GM18868 (cell line): ENCODE data around the gene CHD5.

Source experiments
- ATAC-seq: cut with Tn5 transposase; IDR thresholded peaks from one replicate; pipeline ENCODE4 v1.9.1; 2021; ENCODE audit warnings: mild to moderate bottlenecking, moderate library complexity; ENCODE audit not compliant: unreplicated experiment

The CHD5 gene

GRCh38 chr1:6174621-6175410 is 5.3 kb downstream of the CHD5 start:
- ATAC-seq, result no peak

GRCh38 chr1:6172549-6172948 is 7.6 kb downstream of the CHD5 start:
- ATAC-seq, result no peak

DNA sequence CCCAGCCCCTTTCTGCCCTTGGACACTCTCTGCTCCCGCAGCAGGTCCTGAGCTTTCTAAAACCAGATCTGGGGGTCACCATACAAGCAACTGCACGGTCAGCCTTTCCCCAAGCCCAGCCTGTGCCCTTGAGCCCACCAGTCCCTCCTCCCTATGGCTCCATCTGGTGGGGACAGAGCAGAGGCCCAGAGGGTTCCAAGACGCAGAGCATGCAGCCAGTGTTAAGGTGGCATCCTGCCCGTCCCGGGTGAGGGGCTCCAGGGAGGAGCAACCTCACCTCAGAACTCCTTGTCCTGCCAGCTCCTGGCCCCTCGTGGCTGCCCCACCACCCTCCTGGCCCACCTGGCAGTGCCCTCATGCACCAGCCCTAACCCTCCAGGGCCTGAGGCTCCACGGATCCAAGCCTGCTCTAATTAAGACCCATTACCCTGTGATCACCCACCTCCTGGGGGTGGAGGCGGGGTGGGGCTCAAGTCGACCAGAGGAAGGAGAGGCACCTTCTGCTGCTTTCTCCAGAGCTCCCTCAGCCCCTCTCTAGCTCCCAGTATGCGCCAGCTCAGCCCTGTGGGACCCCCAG is 8.5 kb downstream of the CHD5 start:
- ATAC-seq, result no peak

DNA sequence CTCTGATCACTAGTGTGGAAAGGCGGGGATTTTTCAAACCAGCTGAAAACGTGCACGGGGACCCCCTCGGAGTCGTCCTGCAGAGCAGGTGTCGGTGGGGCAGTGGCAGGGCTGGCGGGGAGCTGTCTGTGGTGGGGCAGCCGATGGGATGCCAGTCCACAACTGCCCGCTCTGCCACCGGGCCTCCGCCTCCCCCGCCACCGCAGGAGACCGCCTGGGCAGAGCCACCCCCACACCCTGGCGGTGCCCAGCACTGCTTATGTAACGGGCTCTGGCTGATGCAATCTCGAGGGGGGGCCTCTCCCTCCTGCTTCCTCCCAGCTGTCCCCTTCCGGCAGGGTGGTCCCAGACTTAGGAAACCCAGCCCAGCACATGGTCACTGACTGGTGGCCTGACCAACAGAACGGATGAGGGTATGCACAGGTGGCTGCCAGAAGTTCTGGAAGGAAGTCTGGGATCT is 9.3 kb downstream of the CHD5 start:
- ATAC-seq, result no peak

DNA sequence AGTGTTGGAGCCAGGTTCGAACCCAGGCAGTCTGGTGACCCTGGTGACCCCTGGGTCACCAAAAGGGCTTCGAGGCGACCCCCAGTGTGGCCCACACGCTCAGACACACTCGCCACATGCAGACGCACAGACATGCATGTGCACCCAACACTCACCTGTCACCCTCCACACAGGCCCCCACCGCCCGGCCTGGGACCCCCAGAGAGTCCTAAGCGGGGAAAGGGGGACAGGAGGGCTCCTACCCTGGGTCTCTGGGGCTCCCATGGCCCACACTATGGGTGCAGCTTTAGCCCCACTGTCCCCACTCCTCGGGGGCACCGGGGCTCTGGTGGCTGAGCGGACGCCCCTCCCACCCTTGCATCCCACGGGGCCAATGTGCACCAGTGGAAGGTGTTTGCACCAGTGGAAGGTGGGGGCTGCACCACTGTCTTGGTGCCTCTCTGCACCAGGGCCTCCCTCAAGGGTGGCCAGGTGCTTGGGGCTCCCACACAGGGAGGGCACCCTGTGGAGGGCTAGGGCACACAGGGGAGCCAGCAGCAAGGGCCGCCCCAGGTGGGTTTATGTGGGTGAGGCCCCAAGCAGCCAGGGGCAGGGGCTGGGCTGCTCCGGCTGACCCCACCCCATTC is 9.9 kb downstream of the CHD5 start:
- no peak for ATAC-seq

DNA sequence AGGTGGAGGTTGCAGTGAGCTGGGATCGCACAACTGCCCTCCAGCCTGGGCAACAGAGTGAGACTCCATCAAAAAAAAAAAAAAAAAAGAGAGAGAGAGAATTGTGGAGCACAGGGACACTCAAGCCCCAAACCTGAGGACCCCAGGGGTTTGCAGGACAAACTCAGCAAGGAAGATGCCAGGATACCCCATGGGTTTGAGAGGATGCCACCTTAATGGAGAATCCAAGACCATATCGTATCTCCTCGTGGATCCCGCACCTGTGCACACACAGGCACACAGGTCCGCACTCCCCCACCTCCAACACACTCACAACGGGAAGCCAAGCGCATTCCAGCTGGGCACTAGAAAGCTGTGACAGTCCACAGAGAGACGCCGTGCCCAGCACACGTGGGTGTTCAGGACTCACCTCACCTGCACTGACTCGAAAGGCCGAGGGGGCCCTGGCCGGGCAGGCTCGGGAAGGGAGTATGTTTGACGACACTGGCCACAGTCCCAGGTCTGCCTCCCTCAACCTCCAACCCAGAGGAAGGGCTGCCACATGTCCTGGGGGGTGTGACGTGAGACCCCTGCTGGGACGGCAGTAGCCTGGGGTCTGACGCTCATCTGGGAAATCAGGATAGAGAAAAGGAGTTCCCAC is 11.1 kb downstream of the CHD5 start:
- no peak for ATAC-seq

- ATAC-seq, result no peak
These were observed 12.5 kb downstream of the CHD5 start for GRCh38 chr1:6167391-6168303.

GRCh38 chr1:6166655-6167390 is 13.3 kb downstream of the CHD5 start:
- no peak for ATAC-seq

GRCh38 chr1:6166221-6166620 is 13.9 kb downstream of the CHD5 start:
- no peak for ATAC-seq

DNA sequence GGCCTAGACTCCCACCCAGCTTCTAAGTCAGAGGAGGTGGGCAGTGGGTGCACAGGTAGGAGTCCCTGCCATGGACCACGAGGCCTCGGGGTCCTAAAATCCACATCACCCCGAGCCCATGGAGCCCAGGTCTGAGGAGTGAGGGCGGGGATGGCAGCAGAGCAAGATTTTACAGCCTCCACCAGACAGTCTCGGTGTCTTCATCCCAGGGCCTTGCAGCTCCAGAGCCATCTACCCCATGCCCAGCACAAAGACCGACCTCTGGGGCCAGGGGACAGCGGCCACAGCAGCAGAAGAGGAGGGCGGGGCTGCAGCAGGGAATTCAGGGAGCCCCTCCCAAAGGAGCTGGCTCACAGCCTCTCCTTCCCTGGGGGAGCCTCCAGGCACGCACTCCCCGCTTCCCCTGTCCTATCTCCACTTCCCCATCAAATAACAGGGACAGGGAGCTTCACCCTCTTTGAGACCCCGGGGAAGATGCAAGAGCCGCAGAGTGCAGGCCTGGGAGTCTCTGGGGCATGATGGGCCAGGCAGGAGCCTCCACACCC is 14.6 kb downstream of the CHD5 start:
- no peak for ATAC-seq

- no peak for ATAC-seq
These were observed 15.1 kb downstream of the CHD5 start for GRCh38 chr1:6165027-6165426.

DNA sequence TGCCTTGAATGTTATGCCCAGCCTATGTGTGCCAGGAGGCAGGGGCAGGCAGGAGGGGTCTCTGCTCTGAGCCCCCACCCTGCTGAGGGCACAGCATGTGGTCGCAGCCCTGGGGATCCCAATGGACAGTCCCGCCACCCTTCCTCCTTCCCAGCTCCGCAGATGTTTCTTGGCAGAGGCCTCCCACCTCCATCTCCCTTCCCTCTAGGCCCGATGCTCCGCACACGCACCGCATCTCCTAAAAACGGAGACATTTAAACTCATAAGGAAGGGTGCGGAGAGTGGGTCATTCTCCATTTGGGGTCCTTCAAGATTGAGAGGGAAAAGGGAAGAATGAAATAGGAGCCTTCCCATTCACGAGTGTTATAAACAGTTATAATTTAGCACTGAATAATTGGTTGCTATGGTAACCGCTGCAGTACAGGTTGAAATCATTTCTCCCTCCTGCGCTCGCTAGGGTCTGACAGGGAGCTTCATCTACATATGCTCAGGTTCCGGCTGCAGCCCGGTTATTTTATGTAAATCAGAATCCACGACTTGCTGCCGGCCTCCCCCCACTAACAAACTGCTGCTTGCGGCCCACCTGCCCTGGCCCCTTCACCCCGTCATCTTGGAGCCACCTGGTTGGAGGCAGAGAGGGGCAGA is 16.0 kb downstream of the CHD5 start:
- no peak for ATAC-seq

DNA sequence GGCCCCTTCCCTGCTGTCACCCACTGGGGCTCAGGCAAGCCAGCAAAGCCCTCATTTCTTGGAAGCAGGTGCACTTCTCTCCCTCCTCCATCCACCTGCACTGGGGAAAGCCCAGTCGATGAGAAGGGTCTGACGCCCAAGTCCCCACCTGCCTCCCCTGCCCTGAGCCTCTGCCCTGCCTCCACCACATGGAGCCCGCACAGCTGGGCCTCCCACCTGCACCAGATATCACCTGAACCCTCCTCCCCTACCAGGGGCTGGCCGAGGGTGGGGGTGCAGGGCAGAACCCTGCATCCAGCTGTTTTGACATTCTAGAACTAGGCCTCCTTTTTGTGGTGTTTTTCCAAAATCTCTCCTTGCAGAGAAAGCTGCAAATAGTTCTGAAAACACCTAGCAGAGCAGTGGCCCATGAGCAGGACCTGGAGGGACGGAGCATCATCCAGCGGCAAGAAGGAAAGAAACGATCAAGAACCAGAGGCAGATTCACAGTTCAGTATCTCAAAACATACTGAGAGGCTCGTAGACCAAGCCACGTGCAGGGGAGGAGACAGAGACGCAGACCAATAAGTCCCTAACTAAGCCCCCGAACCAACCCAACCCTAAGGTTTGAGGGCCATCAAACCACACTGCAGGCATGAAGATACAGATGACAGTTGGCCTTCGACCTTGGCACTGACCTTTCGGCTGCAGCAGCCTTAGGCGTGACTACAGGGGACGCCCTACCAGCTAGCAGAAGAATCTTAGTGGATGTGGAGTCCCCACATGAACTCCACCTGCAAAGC is 16.7 kb downstream of the CHD5 start:
- ATAC-seq, result no peak

DNA sequence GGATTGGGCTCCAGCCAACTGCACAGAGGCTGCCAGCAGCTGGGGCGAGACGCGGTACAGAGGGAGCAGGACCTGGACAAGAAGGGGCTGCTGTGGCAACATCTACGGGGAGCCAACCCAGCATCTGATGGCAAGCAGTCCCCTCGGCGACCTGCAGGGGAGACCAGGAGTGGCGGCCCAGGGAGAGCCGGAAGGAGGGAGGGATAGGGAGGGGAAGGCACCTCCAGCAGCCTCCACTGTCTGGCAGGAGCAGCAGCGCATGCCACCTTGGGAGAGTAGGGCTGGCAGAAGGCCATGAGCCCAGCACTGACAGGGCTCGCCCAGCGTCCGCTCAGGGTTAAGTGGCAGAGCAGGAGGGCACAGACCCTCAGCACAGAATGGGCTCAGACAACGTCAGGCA is 17.3 kb downstream of the CHD5 start:
- no peak for ATAC-seq

GRCh38 chr1:6162341-6162740 is 17.8 kb downstream of the CHD5 start:
- ATAC-seq, result no peak

GRCh38 chr1:6158181-6158580 is 21.9 kb downstream of the CHD5 start:
- ATAC-seq, result no peak

GRCh38 chr1:6157528-6158174 is 22.5 kb downstream of the CHD5 start:
- ATAC-seq, result no peak

- ATAC-seq, result no peak
These were observed 23.0 kb downstream of the CHD5 start for GRCh38 chr1:6157132-6157527.
